HCT116 (cell line): ENCODE data around the gene RTN4IP1. TPM values are rescaled to one million over a fixed set of nuclear protein-coding genes. Genes with fewer than 3 reads are reported as not detected.

Experiments used
- ATAC-seq: fragments of 200-7000 bp; cut with Tn5 transposase; 2 replicates; pipeline ENCODE4 v1.9.1; 2020; ENCODE audit warnings: mild to moderate bottlenecking, moderate library complexity
- BruUV-seq: library from RNA; stranded (reverse); fragments of 400-500 nt; replicated peaks from 2 replicates; lab custom pipeline; 2021; lab: Mats Ljungman, UMichigan
- CTCF ChIA-PET: fragments of 300-600 bp; sonication (Branson Sonifier 250); formaldehyde crosslinking; loops from one replicate; lab custom pipeline; 2021; ENCODE audit warnings: antibody characterized with exemption; lab: Charles Lee
- POLR2A ChIA-PET: fragments of 300-600, 350-600 bp; sonication (Branson Sonifier 250); formaldehyde crosslinking; loops from one replicate; lab custom pipeline; 2021; ENCODE audit warnings: antibody characterized with exemption; lab: Charles Lee
- RAD21 ChIA-PET, 2 experiments: fragments of 300-600 bp; sonication (Branson Sonifier 250); formaldehyde crosslinking; loops; one replicate each; lab custom pipeline; 2023; ENCODE audit warnings: low total read pairs in 2 of 2; ENCODE audit not compliant: uncharacterized antibody in 2 of 2, unreplicated experiment in 2 of 2, low non-redundant PET in 1 of 2; lab: Charles Lee
- DNase-seq: peaks from one replicate; pipeline ENCODE4 v3.0.0-alpha.2; 2010; ENCODE audit warnings: low read depth, low spot score
- H2AFZ ChIP-seq: fragments of 200-600 bp; shearing (Covaris generic), sonication (generic); 2 replicates; pipeline ENCODE4 v1.6.1; 2017; ENCODE audit warnings: low read depth, mixed run types, mixed read lengths, antibody characterized with exemption, low read length; ENCODE audit not compliant: poor library complexity, severe bottlenecking
- H3K27ac ChIP-seq: 2 replicates; pipeline ENCODE4 v1.5.1; 2012; ENCODE audit warnings: low read depth, low read length
- H3K27me3 ChIP-seq: fragments of 200-600 bp; sonication (generic); 2 replicates; pipeline ENCODE4 v1.6.1; 2016; ENCODE audit warnings: mixed run types, low read length, mixed read lengths; ENCODE audit not compliant: insufficient read depth
- H3K36me3 ChIP-seq, 2 experiments: fragments of 200-500 bp in 1 of 2; fragments of 200-600 bp in 1 of 2; sonication (Bioruptor generic) in 1 of 2; sonication (generic) in 1 of 2; 2 replicates each; pipeline versions ENCODE4 v1.5.1 to v1.6.1; 2014 to 2016; ENCODE audit warnings: low read length in 2 of 2, inconsistent platforms in 1 of 2, mixed read lengths in 1 of 2, mixed run types in 1 of 2; ENCODE audit not compliant: insufficient read depth in 2 of 2, control insufficient read depth in 1 of 2
- H3K4me1 ChIP-seq, 2 experiments: fragments of 200-600 bp in 1 of 2; sonication (generic) in 1 of 2; 2 replicates each; pipeline versions ENCODE4 v1.5.1 to v1.6.1; 2012 to 2017; ENCODE audit warnings: low read length in 2 of 2, inconsistent platforms in 1 of 2, mild to moderate bottlenecking in 1 of 2, mixed read lengths in 1 of 2, mixed run types in 1 of 2, moderate library complexity in 1 of 2; ENCODE audit not compliant: insufficient read depth in 2 of 2, control insufficient read depth in 1 of 2
- H3K4me2 ChIP-seq: fragments of 200-600 bp; sonication (generic); 2 replicates; pipeline ENCODE4 v1.6.1; 2017; ENCODE audit warnings: mixed run types, low read length, mixed read lengths
- H3K4me3 ChIP-seq, 2 experiments: fragments of 200-600 bp in 1 of 2; sonication (generic) in 1 of 2; replicated peaks in 1 of 2; 2 replicates each; pipeline ENCODE4 v1.5.1; 2011 to 2016; ENCODE audit warnings: low read length in 2 of 2, control low read depth in 1 of 2, low read depth in 1 of 2, mild to moderate bottlenecking in 1 of 2, mixed read lengths in 1 of 2, mixed run types in 1 of 2
- H3K79me2 ChIP-seq: fragments of 200-600 bp; sonication (generic); 2 replicates; pipeline ENCODE4 v1.6.1; 2017; ENCODE audit warnings: mild to moderate bottlenecking, mixed run types, low read length, moderate library complexity, mixed read lengths; ENCODE audit not compliant: insufficient read depth
- H3K9ac ChIP-seq: fragments of 200-600 bp; sonication (generic); 2 replicates; pipeline ENCODE4 v1.6.1; 2016; ENCODE audit warnings: low read length, mixed read lengths
- H3K9me2 ChIP-seq: fragments of 200-600 bp; sonication (generic), shearing (Covaris generic); 2 replicates; pipeline ENCODE4 v1.6.1; 2017; ENCODE audit warnings: mixed run types, mild to moderate bottlenecking, moderate library complexity; ENCODE audit not compliant: insufficient read depth
- H3K9me3 ChIP-seq, 2 experiments: fragments of 200-500 bp in 1 of 2; fragments of 200-600 bp in 1 of 2; sonication (Bioruptor generic) in 1 of 2; sonication (generic) in 1 of 2; 2 replicates each; pipeline ENCODE4 v1.6.1; 2014 to 2017; ENCODE audit warnings: low read length in 2 of 2, mixed read lengths in 2 of 2, inconsistent platforms in 1 of 2, low read depth in 1 of 2, mild to moderate bottlenecking in 1 of 2, mixed run types in 1 of 2, moderate library complexity in 1 of 2; ENCODE audit not compliant: control insufficient read depth in 1 of 2, insufficient read depth in 1 of 2
- H4K20me1 ChIP-seq: fragments of 200-600 bp; sonication (generic), shearing (Covaris generic); 2 replicates; pipeline ENCODE4 v1.6.1; 2017; ENCODE audit warnings: mixed run types, mild to moderate bottlenecking, moderate library complexity; ENCODE audit not compliant: insufficient read depth
- CBX3 ChIP-seq: IDR thresholded peaks from 2 replicates; pipeline ENCODE4 v1.6.1; 2012; ENCODE audit warnings: low read depth
- CEBPB ChIP-seq: IDR thresholded peaks from 2 replicates; pipeline ENCODE4 v1.6.1; 2012; ENCODE audit warnings: low read depth
- EGR1 ChIP-seq: IDR thresholded peaks from 2 replicates; pipeline ENCODE4 v1.6.1; 2012; ENCODE audit warnings: low read depth
- ELF1 ChIP-seq: IDR thresholded peaks from 2 replicates; pipeline ENCODE4 v1.6.1; 2012; ENCODE audit warnings: low read depth, borderline replicate concordance
- EZH2 ChIP-seq: fragments of 200-600 bp; sonication (generic); IDR thresholded peaks from 2 replicates; pipeline ENCODE4 v1.6.1; 2017; ENCODE audit warnings: antibody characterized with exemption, mixed run types
- JUND ChIP-seq: IDR thresholded peaks from 2 replicates; pipeline ENCODE4 v1.6.1; 2012
- POLR2A ChIP-seq: IDR thresholded peaks from 2 replicates; pipeline ENCODE4 v1.7.0; 2011; ENCODE audit warnings: borderline replicate concordance; ENCODE audit not compliant: insufficient read depth, insufficient read length; ENCODE audit errors: extremely low read depth
- SP1 ChIP-seq: IDR thresholded peaks from 2 replicates; pipeline ENCODE4 v1.6.1; 2012; ENCODE audit warnings: low read depth
- YY1 ChIP-seq: IDR thresholded peaks from 2 replicates; pipeline ENCODE4 v1.6.1; 2011; ENCODE audit warnings: low read length, low read depth, moderate library complexity, mild to moderate bottlenecking; ENCODE audit not compliant: insufficient replicate concordance; ENCODE audit errors: extremely low read depth
- intact Hi-C: fragments of 100-400 bp; cut with micrococcal nuclease; formaldehyde crosslinking; loops from 2 replicates; pipeline ENCODE4 v1.10.0; 2022
- total RNA-seq: library from RNA; stranded (reverse); gene quantifications from one replicate; pipeline ENCODE4 v1.2.1, GENCODE V29; 2021; ENCODE audit not compliant: unreplicated experiment
- TF ChIP-seq, protein P1 (sequence below): IDR thresholded peaks from 2 replicates; pipeline ENCODE4 v1.6.1; 2011; ENCODE audit warnings: mild to moderate bottlenecking, low read length, moderate library complexity; ENCODE audit not compliant: insufficient replicate concordance; ENCODE audit errors: extremely low read depth
- TF ChIP-seq, protein P2 (sequence below): IDR thresholded peaks from 2 replicates; pipeline ENCODE4 v1.6.1; 2012

Gene RTN4IP1
- total RNA-seq, 1 experiment from 2014 or later = 9.1 TPM

DNA sequence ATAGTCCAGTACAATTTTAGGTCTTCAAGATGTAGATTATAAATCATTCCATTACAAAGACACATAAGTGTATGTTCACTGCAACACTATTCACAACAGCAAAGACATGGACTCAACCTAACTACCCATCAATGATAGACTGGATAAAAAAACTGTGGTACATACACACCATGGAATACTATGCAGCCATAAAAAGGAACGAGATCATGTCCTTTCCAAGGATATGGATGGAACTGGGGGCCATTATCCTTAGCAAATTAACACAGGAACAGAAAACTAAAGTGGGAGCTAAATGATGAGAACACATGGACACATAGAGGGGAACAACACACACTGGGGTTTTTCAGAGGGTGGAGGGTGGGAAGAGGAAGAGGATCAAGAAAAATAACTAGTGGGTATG lies 6.3 kb downstream of the RTN4IP1 start:
- TF ChIP-seq JUND = no peak
- no peak for TF ChIP-seq EGR1
- TF ChIP-seq, protein P1, sequence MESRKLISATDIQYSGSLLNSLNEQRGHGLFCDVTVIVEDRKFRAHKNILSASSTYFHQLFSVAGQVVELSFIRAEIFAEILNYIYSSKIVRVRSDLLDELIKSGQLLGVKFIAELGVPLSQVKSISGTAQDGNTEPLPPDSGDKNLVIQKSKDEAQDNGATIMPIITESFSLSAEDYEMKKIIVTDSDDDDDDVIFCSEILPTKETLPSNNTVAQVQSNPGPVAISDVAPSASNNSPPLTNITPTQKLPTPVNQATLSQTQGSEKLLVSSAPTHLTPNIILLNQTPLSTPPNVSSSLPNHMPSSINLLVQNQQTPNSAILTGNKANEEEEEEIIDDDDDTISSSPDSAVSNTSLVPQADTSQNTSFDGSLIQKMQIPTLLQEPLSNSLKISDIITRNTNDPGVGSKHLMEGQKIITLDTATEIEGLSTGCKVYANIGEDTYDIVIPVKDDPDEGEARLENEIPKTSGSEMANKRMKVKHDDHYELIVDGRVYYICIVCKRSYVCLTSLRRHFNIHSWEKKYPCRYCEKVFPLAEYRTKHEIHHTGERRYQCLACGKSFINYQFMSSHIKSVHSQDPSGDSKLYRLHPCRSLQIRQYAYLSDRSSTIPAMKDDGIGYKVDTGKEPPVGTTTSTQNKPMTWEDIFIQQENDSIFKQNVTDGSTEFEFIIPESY = no peak
- no peak for TF ChIP-seq YY1
- no peak for TF ChIP-seq CBX3
- TF ChIP-seq ELF1 = no peak
- no peak for TF ChIP-seq EZH2
- TF ChIP-seq CEBPB = no peak
- TF ChIP-seq POLR2A = no peak
- TF ChIP-seq, protein P2, sequence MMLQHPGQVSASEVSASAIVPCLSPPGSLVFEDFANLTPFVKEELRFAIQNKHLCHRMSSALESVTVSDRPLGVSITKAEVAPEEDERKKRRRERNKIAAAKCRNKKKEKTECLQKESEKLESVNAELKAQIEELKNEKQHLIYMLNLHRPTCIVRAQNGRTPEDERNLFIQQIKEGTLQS = no peak
- no peak for TF ChIP-seq SP1
- BruUV-seq = no TSS peak
- CTCF ChIA-PET = no interaction called here
- no peaks in the 10 kb centered on the region for H3K79me2 ChIP-seq
- POLR2A ChIA-PET = no interaction called here
- H3K4me3 ChIP-seq = no peak overlapping the region
- intact Hi-C loops = no loop called here
- DNase-seq = no peak
- no peak overlapping the region for H3K27ac ChIP-seq
- no peaks in the 10 kb centered on the region for H3K4me1 ChIP-seq
- no peaks in the 10 kb centered on the region for H3K9me2 ChIP-seq
- no peak overlapping the region for H3K4me2 ChIP-seq
- H4K20me1 ChIP-seq = no peaks in the 10 kb centered on the region; the same call in 1 of the 2 replicates
- H2AFZ ChIP-seq = no peak overlapping the region
- RAD21 ChIA-PET = no interaction called here
- no peak overlapping the region for H3K9ac ChIP-seq
- no peaks in the 10 kb centered on the region for H3K27me3 ChIP-seq
- no peaks in the 10 kb centered on the region for H3K9me3 ChIP-seq
- ATAC-seq = no peak
- H3K36me3 ChIP-seq = no peaks in the 10 kb centered on the region
